K562 (cell line): ENCODE data around the gene CDKN2B-AS1. TPM values are rescaled to one million over a fixed set of nuclear protein-coding genes. Genes with fewer than 3 reads are reported as not detected.

ENCODE experiments used
- ATAC-seq: fragments of 200-7000 bp; cut with Tn5 transposase; 3 replicates; pipeline ENCODE4 v1.9.1; 2020; ENCODE audit warnings: moderate library complexity
- BruUV-seq: library from RNA; stranded (reverse); fragments of 400-500 nt; replicated peaks from 2 replicates; lab custom pipeline; 2021; lab: Mats Ljungman, UMichigan
- CTCF ChIA-PET: fragments of 300-600 bp; formaldehyde crosslinking; extraction: SDS; loops from one replicate; lab custom pipeline; 2021; ENCODE audit warnings: low intra/inter-chr PET ratio; lab: Yijun Ruan, JAX
- POLR2A ChIA-PET: fragments of 300-600, 350-650 bp; sonication (Branson Sonifier 250); formaldehyde crosslinking; extraction: SDS; loops from one replicate; lab custom pipeline; 2021; ENCODE audit warnings: antibody characterized with exemption, inconsistent platforms; lab: Yijun Ruan, JAX
- DNase-seq, 4 experiments: peaks; one replicate each; pipeline versions ENCODE4 v3.0.0 to v3.0.0-alpha.2; 2011 to 2018; ENCODE audit warnings: low spot score in 3 of 4, mixed read lengths in 3 of 4; ENCODE audit errors: extremely low read depth in 1 of 4
- FAIRE-seq: peaks from 2 replicates; lab custom pipeline; 2011; peaks lifted over from hg19 to GRCh38; lab: Jason Lieb, UNC
- H2AFZ ChIP-seq: 2 replicates; pipeline ENCODE4 v1.6.0; 2011; ENCODE audit warnings: low read depth, low read length, control low read depth, inconsistent platforms
- H3K27ac ChIP-seq: fragments of 200-600 bp; 3 replicates; pipeline ENCODE4 v1.8.0; 2011; ENCODE audit warnings: low read depth, mild to moderate bottlenecking, control low read depth, inconsistent platforms, low read length, moderate library complexity, mixed read lengths; ENCODE audit errors: extremely low read depth
- H3K27me3 ChIP-seq, 2 experiments: fragments of 300-600 bp in 1 of 2; 2 replicates in 1 of 2; 3 replicates in 1 of 2; pipeline versions ENCODE4 v1.6.0 to v1.8.0; 2011; ENCODE audit warnings: inconsistent platforms in 2 of 2, low read length in 2 of 2, mild to moderate bottlenecking in 1 of 2, mixed read lengths in 1 of 2, moderate library complexity in 1 of 2; ENCODE audit not compliant: control insufficient read depth in 2 of 2, insufficient read depth in 2 of 2
- H3K36me3 ChIP-seq: fragments of 300-600 bp; 3 replicates; pipeline ENCODE4 v1.8.0; 2011; ENCODE audit warnings: mild to moderate bottlenecking, low read length, inconsistent platforms; ENCODE audit not compliant: control insufficient read depth, insufficient read depth
- H3K4me1 ChIP-seq, 2 experiments: fragments of 200-600 bp in 1 of 2; replicated peaks in 1 of 2; 2 replicates in 1 of 2; 3 replicates in 1 of 2; pipeline versions ENCODE4 v1.5.1 to v1.8.0; 2011; ENCODE audit warnings: inconsistent platforms in 2 of 2, low read length in 2 of 2, mild to moderate bottlenecking in 1 of 2, mixed read lengths in 1 of 2, moderate library complexity in 1 of 2; ENCODE audit not compliant: control insufficient read depth in 2 of 2, insufficient read depth in 2 of 2
- H3K4me2 ChIP-seq: 2 replicates; pipeline ENCODE4 v1.6.1; 2011; ENCODE audit warnings: low read length, control low read depth, inconsistent platforms, mixed read lengths; ENCODE audit not compliant: insufficient read depth
- H3K4me3 ChIP-seq: fragments of 200-600 bp; sonication (generic), shearing (Covaris generic); 2 replicates; pipeline ENCODE4 v1.5.1; 2016; ENCODE audit warnings: control low read depth, inconsistent platforms
- H3K79me2 ChIP-seq: fragments of 200-600 bp; 3 replicates; pipeline ENCODE4 v1.8.0; 2011; ENCODE audit warnings: low read length, inconsistent platforms; ENCODE audit not compliant: control insufficient read depth, insufficient read depth
- H3K9ac ChIP-seq, 2 experiments: 2 replicates each; pipeline versions ENCODE4 v1.6.0 to v1.6.1; 2011; ENCODE audit warnings: low read depth in 2 of 2, low read length in 2 of 2, control low read depth in 1 of 2, inconsistent platforms in 1 of 2, mild to moderate bottlenecking in 1 of 2, mixed read lengths in 1 of 2; ENCODE audit not compliant: insufficient read depth in 1 of 2
- H3K9me1 ChIP-seq: one replicate; pipeline ENCODE4 v1.6.0; 2011; ENCODE audit warnings: inconsistent platforms, mild to moderate bottlenecking, low read length, moderate library complexity; ENCODE audit not compliant: control insufficient read depth, insufficient read depth
- H3K9me3 ChIP-seq: replicated peaks from 2 replicates; pipeline ENCODE4 v1.5.1; 2011; ENCODE audit warnings: low read depth, low read length, inconsistent platforms; ENCODE audit not compliant: control insufficient read depth, insufficient read depth
- H4K20me1 ChIP-seq: replicated peaks from 2 replicates; pipeline ENCODE4 v1.6.1; 2011; ENCODE audit warnings: low read length, inconsistent platforms, mixed read lengths; ENCODE audit not compliant: control insufficient read depth, insufficient read depth
- ARHGAP35 ChIP-seq: fragments of 450-650 bp; IDR thresholded peaks from 2 replicates; pipeline ENCODE4 v1.6.1; 2018; ENCODE audit not compliant: partially characterized antibody
- BHLHE40 ChIP-seq: IDR thresholded peaks from 2 replicates; pipeline ENCODE4 v1.6.1; 2011; ENCODE audit warnings: low read length, improper control_type of control experiment
- FUS ChIP-seq: fragments of 200-400 bp; formaldehyde crosslinking; optimal IDR thresholded peaks from 2 replicates; pipeline ENCODE3; 2017; ENCODE audit warnings: low read depth, low read length
- MTA2 ChIP-seq: fragments of 450-650 bp; IDR thresholded peaks from 2 replicates; pipeline ENCODE4 v1.6.1; 2016; ENCODE audit warnings: low read depth
- NR3C1 ChIP-seq: sonication (generic); formaldehyde crosslinking; IDR thresholded peaks from 2 replicates; pipeline ENCODE4 v1.8.1; 2022; ENCODE audit warnings: missing genetic modification reagents
- SIN3B ChIP-seq: fragments of 450-650 bp; IDR thresholded peaks from 2 replicates; pipeline ENCODE4 v1.6.1; 2017; ENCODE audit warnings: low read depth, mild to moderate bottlenecking, moderate library complexity
- TARDBP ChIP-seq: fragments of 450-650 bp; IDR thresholded peaks from 2 replicates; pipeline ENCODE4 v1.6.1; 2016
- ZNF143 ChIP-seq: sonication (generic); formaldehyde crosslinking; IDR thresholded peaks from 2 replicates; pipeline ENCODE4 v1.9.0; 2022; ENCODE audit warnings: mild to moderate bottlenecking, missing genetic modification reagents
- ZNF146 ChIP-seq: IDR thresholded peaks from one replicate; pipeline ENCODE4 v1.6.1; 2018; ENCODE audit warnings: missing compliant biosample characterization; ENCODE audit not compliant: unreplicated experiment
- ZNF24 ChIP-seq: fragments of 450-650 bp; IDR thresholded peaks from 2 replicates; pipeline ENCODE4 v1.6.1; 2016
- WGBS: fragments of 100-300 bp; shearing (Covaris generic); methylation state at CpG from one replicate; pipeline ENCODE4 v1.1.6; 2016; ENCODE audit warnings: low coverage, mixed read lengths; ENCODE audit not compliant: insufficient coverage; ENCODE audit errors: missing lambda C conversion rate; 5-methylcytosine and 5-hydroxymethylcytosine counted together
- in situ Hi-C: fragments of 300-500 bp; cut with MboI; formaldehyde crosslinking; loops from 4 replicates; pipeline ENCODE4 v1.15.0; 2018; ENCODE audit warnings: inconsistent platforms, mixed read lengths
- intact Hi-C: fragments of 100-400 bp; cut with micrococcal nuclease; formaldehyde crosslinking; loops from 2 replicates; pipeline ENCODE4 v1.14.2; 2022
- polyA plus RNA-seq, 8 experiments: library from polyadenylated mRNA; depleted of rRNA in 4 of 8; stranded (reverse) in 5 of 8; unstranded in 3 of 8; fragments of >200 nt; fragmentation: Nextera tagmentation in 2 of 8; fragmentation: Illumina TruSeq in 1 of 8; extraction: Ambion mirVana in 2 of 8; extraction: Trizol in 1 of 8; gene quantifications; 2 replicates each; pipeline versions ENCODE4 v1.2.1 to v1.2.3, GENCODE V29; 2011 to 2014; ENCODE audit warnings: inconsistent platforms in 1 of 8, missing spikeins in 1 of 8
- total RNA-seq, 7 experiments: library from RNA; depleted of rRNA in 6 of 7; stranded (reverse); fragments of >200 nt in 6 of 7; fragmentation: Illumina TruSeq in 2 of 7; extraction: Trizol in 2 of 7; gene quantifications; 2 replicates each; pipeline versions ENCODE4 v1.2.1 to v1.2.3, GENCODE V29; 2011 to 2021; ENCODE audit warnings: low replicate concordance in 1 of 7
- TF ChIP-seq, protein P1 (sequence below): fragments of 450-650 bp; IDR thresholded peaks from 2 replicates; pipeline ENCODE4 v1.6.1; 2016; ENCODE audit warnings: mild to moderate bottlenecking, moderate library complexity
- TF ChIP-seq, protein P2 (sequence below): fragments of 450-650 bp; formaldehyde crosslinking; conservative IDR thresholded peaks from 2 replicates; pipeline ENCODE4 v1.4.0; 2022; ENCODE audit warnings: mild to moderate bottlenecking, missing genetic modification characterization

CDKN2B-AS1 gene
- total and polyA plus RNA-seq, 9 of the 15 experiments (the other 6 are each of a cell fraction or from before 2014, with no cell fraction given), result not detected

DNA sequence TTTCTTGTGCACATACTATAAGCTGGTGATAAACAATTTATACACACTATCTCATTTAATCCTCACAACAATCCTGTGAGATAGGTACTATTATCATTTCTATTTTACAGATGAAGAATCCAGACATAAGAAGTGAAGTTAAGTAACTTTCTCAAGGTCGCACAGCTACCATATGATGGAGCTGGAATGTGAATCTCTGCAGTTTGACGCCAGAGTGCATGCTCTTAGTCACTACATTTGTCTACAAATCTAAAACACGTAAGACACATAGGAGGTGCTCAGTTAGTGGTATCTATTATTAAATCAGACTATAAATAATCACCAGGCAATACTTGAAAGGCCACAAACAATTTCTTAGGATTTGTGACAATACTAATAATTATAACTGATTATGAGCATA lies 59.5 kb downstream of the CDKN2B-AS1 start:
- no peak overlapping the region for H3K9ac ChIP-seq
- DNase-seq, result no peak
- H3K27me3 ChIP-seq, result no peaks in the 10 kb centered on the region
- H3K27ac ChIP-seq, result no peak overlapping the region
- H3K36me3 ChIP-seq, result no peaks in the 10 kb centered on the region
- intact Hi-C loops, result no loop called here
- no CpG with 5 or more reads among the region's 3 CpGs for WGBS
- H3K4me2 ChIP-seq, result no peak overlapping the region
- ATAC-seq, result no peak
- H3K4me3 ChIP-seq, result no peak overlapping the region
- BruUV-seq, result no TSS peak
- in situ Hi-C loops, result no loop called here
- no peaks in the 10 kb centered on the region for H3K79me2 ChIP-seq
- H4K20me1 ChIP-seq, result no peaks in the 10 kb centered on the region
- H3K9me1 ChIP-seq, result no peaks in the 10 kb centered on the region
- ChIA-PET CTCF (no interaction called here), POLR2A (no interaction called here)
- H3K4me1 ChIP-seq, result no peaks in the 10 kb centered on the region
- FAIRE-seq, result no peak
- no peaks in the 10 kb centered on the region for H3K9me3 ChIP-seq
- H2AFZ ChIP-seq, result no peak overlapping the region
- TF ChIP-seq FUS, result no peak
- no peak for TF ChIP-seq ZNF143 (CRISPR knock-in tag)
- no peak for TF ChIP-seq ZNF146 (CRISPR knock-in tag)
- TF ChIP-seq, protein P1, sequence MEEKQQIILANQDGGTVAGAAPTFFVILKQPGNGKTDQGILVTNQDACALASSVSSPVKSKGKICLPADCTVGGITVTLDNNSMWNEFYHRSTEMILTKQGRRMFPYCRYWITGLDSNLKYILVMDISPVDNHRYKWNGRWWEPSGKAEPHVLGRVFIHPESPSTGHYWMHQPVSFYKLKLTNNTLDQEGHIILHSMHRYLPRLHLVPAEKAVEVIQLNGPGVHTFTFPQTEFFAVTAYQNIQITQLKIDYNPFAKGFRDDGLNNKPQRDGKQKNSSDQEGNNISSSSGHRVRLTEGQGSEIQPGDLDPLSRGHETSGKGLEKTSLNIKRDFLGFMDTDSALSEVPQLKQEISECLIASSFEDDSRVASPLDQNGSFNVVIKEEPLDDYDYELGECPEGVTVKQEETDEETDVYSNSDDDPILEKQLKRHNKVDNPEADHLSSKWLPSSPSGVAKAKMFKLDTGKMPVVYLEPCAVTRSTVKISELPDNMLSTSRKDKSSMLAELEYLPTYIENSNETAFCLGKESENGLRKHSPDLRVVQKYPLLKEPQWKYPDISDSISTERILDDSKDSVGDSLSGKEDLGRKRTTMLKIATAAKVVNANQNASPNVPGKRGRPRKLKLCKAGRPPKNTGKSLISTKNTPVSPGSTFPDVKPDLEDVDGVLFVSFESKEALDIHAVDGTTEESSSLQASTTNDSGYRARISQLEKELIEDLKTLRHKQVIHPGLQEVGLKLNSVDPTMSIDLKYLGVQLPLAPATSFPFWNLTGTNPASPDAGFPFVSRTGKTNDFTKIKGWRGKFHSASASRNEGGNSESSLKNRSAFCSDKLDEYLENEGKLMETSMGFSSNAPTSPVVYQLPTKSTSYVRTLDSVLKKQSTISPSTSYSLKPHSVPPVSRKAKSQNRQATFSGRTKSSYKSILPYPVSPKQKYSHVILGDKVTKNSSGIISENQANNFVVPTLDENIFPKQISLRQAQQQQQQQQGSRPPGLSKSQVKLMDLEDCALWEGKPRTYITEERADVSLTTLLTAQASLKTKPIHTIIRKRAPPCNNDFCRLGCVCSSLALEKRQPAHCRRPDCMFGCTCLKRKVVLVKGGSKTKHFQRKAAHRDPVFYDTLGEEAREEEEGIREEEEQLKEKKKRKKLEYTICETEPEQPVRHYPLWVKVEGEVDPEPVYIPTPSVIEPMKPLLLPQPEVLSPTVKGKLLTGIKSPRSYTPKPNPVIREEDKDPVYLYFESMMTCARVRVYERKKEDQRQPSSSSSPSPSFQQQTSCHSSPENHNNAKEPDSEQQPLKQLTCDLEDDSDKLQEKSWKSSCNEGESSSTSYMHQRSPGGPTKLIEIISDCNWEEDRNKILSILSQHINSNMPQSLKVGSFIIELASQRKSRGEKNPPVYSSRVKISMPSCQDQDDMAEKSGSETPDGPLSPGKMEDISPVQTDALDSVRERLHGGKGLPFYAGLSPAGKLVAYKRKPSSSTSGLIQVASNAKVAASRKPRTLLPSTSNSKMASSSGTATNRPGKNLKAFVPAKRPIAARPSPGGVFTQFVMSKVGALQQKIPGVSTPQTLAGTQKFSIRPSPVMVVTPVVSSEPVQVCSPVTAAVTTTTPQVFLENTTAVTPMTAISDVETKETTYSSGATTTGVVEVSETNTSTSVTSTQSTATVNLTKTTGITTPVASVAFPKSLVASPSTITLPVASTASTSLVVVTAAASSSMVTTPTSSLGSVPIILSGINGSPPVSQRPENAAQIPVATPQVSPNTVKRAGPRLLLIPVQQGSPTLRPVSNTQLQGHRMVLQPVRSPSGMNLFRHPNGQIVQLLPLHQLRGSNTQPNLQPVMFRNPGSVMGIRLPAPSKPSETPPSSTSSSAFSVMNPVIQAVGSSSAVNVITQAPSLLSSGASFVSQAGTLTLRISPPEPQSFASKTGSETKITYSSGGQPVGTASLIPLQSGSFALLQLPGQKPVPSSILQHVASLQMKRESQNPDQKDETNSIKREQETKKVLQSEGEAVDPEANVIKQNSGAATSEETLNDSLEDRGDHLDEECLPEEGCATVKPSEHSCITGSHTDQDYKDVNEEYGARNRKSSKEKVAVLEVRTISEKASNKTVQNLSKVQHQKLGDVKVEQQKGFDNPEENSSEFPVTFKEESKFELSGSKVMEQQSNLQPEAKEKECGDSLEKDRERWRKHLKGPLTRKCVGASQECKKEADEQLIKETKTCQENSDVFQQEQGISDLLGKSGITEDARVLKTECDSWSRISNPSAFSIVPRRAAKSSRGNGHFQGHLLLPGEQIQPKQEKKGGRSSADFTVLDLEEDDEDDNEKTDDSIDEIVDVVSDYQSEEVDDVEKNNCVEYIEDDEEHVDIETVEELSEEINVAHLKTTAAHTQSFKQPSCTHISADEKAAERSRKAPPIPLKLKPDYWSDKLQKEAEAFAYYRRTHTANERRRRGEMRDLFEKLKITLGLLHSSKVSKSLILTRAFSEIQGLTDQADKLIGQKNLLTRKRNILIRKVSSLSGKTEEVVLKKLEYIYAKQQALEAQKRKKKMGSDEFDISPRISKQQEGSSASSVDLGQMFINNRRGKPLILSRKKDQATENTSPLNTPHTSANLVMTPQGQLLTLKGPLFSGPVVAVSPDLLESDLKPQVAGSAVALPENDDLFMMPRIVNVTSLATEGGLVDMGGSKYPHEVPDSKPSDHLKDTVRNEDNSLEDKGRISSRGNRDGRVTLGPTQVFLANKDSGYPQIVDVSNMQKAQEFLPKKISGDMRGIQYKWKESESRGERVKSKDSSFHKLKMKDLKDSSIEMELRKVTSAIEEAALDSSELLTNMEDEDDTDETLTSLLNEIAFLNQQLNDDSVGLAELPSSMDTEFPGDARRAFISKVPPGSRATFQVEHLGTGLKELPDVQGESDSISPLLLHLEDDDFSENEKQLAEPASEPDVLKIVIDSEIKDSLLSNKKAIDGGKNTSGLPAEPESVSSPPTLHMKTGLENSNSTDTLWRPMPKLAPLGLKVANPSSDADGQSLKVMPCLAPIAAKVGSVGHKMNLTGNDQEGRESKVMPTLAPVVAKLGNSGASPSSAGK, result no peak
- TF ChIP-seq ZNF24, result no peak
- TF ChIP-seq TARDBP, result no peak
- TF ChIP-seq, protein P2, sequence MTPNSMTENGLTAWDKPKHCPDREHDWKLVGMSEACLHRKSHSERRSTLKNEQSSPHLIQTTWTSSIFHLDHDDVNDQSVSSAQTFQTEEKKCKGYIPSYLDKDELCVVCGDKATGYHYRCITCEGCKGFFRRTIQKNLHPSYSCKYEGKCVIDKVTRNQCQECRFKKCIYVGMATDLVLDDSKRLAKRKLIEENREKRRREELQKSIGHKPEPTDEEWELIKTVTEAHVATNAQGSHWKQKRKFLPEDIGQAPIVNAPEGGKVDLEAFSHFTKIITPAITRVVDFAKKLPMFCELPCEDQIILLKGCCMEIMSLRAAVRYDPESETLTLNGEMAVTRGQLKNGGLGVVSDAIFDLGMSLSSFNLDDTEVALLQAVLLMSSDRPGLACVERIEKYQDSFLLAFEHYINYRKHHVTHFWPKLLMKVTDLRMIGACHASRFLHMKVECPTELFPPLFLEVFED (CRISPR knock-in tag), result no peak
- TF ChIP-seq MTA2, result no peak
- TF ChIP-seq BHLHE40, result no peak
- no peak for TF ChIP-seq ARHGAP35
- TF ChIP-seq SIN3B, result no peak
- TF ChIP-seq NR3C1 (CRISPR knock-in tag), result no peak
